Measurements from ENCODE around the gene G3BP1.

G3BP1 gene

DNA sequence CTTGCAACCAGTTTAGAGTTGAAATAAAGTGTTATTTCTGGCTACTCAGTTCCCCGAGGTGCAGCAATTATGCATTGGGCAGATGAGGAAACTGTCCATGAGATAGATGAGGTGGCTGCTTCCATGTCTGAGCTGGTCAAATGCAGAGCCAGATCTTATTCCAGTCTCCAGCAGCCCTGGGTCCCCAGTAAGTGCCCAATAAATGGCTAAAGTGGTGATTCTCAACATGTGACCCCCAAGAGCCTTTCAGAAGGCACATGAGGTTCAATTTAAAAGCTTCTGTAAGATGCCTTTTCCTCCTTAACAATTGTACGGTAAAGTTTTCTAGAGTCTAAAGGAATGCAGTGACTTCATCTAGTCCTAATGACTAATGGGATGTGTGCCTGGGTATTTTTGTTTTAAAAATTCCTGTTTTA lies 30.8 kb upstream of the G3BP1 start:
- TF ChIP-seq, protein P1, sequence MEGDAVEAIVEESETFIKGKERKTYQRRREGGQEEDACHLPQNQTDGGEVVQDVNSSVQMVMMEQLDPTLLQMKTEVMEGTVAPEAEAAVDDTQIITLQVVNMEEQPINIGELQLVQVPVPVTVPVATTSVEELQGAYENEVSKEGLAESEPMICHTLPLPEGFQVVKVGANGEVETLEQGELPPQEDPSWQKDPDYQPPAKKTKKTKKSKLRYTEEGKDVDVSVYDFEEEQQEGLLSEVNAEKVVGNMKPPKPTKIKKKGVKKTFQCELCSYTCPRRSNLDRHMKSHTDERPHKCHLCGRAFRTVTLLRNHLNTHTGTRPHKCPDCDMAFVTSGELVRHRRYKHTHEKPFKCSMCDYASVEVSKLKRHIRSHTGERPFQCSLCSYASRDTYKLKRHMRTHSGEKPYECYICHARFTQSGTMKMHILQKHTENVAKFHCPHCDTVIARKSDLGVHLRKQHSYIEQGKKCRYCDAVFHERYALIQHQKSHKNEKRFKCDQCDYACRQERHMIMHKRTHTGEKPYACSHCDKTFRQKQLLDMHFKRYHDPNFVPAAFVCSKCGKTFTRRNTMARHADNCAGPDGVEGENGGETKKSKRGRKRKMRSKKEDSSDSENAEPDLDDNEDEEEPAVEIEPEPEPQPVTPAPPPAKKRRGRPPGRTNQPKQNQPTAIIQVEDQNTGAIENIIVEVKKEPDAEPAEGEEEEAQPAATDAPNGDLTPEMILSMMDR (IDR thresholded peaks at IDR 0.05; ENCODE audit: low read length, missing control alignments) = no peak
- peak overlapping the region; percentile 6 for H3K4me3 ChIP-seq (replicated peaks; ENCODE audit: low read depth, low read length)
- peak; percentile 62 for DNase-seq (ENCODE audit: low read depth)

GRCh38 chr5:151741678-151742423 lies 29.9 kb upstream of the G3BP1 start:
- TF ChIP-seq, protein P1 (IDR thresholded peaks at IDR 0.05; ENCODE audit: low read length, missing control alignments) = no peak
- no peak overlapping the region for H3K4me3 ChIP-seq (replicated peaks; ENCODE audit: low read depth, low read length)
- DNase-seq (ENCODE audit: low read depth) = peak; percentile 62

DNA sequence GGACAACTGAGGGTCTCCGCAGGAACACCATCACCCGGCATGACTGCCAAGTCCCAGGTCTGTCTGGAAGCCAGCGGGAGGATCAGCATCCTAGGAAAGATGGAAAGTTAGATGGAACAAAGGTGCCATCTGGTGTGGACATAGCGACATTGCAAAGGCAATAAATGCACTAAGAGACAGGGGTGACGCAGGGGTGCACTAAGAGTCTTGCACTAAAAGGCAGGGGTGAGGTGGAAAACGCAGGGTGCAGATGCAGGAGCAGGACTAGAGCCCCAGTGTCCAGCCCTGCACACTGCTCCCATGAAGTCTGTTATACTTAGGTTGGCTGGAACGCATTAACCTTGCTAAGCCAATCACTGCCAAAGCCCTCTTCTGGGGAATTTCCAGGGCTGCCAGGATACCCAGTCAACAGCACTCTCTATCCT lies 28.9 kb upstream of the G3BP1 start:
- peak; percentile 78 for DNase-seq (ENCODE audit: low read depth)
- TF ChIP-seq, protein P1 (IDR thresholded peaks at IDR 0.05; ENCODE audit: low read length, missing control alignments) = peak; percentile 72
- H3K4me3 ChIP-seq (replicated peaks; ENCODE audit: low read depth, low read length) = no peak overlapping the region

DNA sequence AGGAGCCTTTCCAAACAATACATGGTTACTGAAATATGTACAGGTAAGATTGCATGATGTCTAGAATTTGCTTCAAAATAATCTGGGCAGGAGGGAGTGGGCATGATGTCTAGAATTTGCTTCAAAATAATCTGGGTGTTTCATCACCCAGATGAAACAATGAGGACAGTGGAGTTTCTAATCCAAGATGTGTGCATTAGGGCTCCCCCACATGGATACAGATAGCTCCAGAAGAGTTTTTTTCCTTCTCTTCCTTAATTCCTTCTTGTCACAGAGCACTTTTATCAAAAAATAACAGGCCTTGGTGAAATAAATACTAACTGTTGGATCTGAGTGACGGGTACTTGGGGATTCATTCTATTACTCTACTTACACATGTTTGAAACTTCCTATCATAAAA lies 28.2 kb upstream of the G3BP1 start:
- no peak overlapping the region for H3K4me3 ChIP-seq (replicated peaks; ENCODE audit: low read depth, low read length)
- TF ChIP-seq, protein P1 (IDR thresholded peaks at IDR 0.05; ENCODE audit: low read length, missing control alignments) = peak; percentile 18
- DNase-seq (ENCODE audit: low read depth) = no peak

DNA sequence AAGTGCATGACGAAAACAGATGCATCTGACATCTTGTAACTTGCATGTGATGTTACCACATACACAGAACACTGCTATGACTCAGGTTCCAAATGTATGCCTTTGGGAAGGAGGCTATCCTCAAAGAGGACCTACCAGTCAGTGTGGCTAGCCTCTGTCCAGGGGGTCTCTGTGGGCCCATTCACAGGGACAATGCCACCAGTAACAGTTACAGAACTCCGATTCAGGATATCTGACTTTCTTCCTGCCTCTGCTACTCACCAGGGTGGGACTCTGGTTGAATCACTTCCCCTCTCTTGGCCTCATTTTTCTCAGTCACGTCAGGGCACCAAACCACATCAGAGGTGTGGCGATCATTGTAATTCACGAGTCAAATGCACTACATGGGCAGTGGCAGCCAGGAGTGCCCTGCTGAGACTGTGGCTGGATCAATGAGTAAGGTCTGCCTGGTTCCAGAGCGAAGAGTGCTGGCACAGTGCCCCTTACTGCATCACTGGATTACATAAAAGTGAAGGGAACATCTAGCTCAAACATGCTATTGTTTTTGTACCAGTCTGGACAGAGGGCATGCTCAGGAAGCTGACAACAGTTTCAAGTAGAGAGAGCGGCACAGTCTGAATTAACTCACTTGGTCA lies 26.6 kb upstream of the G3BP1 start:
- no peak overlapping the region for H3K4me3 ChIP-seq (replicated peaks; ENCODE audit: low read depth, low read length)
- peak; percentile 84 for DNase-seq (ENCODE audit: low read depth)
- TF ChIP-seq, protein P1 (IDR thresholded peaks at IDR 0.05; ENCODE audit: low read length, missing control alignments) = no peak

DNA sequence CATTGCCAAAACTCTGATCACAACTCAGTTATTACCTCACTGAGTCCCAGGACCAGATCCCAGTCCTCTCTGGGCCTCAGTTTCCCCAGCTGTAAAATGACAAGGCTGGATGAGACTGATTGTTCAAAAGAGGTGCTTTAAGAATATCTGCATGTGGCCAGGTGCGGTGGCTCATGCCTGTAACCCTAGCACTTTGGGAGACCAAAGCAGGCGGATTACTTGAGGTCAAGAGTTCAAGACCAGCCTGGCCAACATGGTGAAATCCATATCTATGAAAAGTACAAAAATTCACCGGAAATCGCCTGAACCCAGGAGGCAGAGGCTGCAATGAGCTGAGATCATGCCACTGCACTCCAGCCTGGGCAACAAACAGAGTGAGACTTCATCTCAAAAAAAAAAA lies 21.6 kb upstream of the G3BP1 start:
- TF ChIP-seq, protein P1 (IDR thresholded peaks at IDR 0.05; ENCODE audit: low read length, missing control alignments) = no peak
- H3K4me3 ChIP-seq (replicated peaks; ENCODE audit: low read depth, low read length) = no peak overlapping the region
- DNase-seq (ENCODE audit: low read depth) = no peak

Data from fibroblast of pulmonary artery (primary cell).